NOMO-1 (cell line): ENCODE measurements around the gene CLCC1.

ENCODE experiments used
- DNase-seq, 2 experiments: peaks; one replicate each; lab custom pipeline; 2025; ENCODE audit not compliant: unreplicated experiment in 2 of 2; lab: John Stamatoyannopoulos, UW

The CLCC1 gene

GRCh38 chr1:108916788-108917187, 46.5 kb downstream of the CLCC1 start:
- no peak for DNase-seq
